ENCODE results near the gene FAXC.

DNA sequence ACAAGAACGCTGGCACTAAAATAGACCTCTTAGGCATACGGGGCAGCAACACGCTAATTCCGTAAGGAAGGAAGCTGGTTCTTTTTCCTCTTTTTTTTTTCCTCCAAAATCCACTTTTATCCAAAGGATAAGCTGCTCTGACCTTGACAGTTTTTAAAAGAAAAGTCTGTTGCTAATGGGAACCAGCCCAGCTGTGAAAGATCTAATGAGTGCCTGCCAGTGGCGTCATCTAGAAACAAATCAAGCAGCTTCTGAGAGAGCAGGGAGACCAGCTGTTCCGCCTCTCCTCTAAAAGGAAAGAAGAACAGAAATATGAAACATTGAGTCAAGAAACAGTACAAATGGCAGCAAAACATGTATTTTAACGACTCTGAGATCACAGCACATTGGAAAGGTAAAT, 78.6 kb downstream of the FAXC start:
- TF ChIP-seq, protein P1, sequence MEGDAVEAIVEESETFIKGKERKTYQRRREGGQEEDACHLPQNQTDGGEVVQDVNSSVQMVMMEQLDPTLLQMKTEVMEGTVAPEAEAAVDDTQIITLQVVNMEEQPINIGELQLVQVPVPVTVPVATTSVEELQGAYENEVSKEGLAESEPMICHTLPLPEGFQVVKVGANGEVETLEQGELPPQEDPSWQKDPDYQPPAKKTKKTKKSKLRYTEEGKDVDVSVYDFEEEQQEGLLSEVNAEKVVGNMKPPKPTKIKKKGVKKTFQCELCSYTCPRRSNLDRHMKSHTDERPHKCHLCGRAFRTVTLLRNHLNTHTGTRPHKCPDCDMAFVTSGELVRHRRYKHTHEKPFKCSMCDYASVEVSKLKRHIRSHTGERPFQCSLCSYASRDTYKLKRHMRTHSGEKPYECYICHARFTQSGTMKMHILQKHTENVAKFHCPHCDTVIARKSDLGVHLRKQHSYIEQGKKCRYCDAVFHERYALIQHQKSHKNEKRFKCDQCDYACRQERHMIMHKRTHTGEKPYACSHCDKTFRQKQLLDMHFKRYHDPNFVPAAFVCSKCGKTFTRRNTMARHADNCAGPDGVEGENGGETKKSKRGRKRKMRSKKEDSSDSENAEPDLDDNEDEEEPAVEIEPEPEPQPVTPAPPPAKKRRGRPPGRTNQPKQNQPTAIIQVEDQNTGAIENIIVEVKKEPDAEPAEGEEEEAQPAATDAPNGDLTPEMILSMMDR (IDR thresholded peaks at IDR 0.05 in 8 of 11, conservative IDR thresholded peaks at IDR 0.05 in 3 of 11), result no peak
- no peak for TF ChIP-seq POLR2A (IDR thresholded peaks at IDR 0.05)
